Mucosa of rectum (tissue), 2 donors: ENCODE data around the gene TLE5.
A peak's percentile ranks its signal among the peaks of the same experiment; 100 is the strongest.

ENCODE experiments used
- H3K27ac ChIP-seq, 2 donors: one replicate each; pipeline ENCODE4 v1.7.0; 2013; ENCODE audit warnings: inconsistent platforms in 2 of 2, low read depth in 2 of 2, low read length in 2 of 2
- H3K27me3 ChIP-seq, 2 donors: one replicate each; pipeline ENCODE4 v1.7.0; 2013; ENCODE audit warnings: low read length in 2 of 2; ENCODE audit not compliant: control insufficient read depth in 2 of 2, insufficient read depth in 2 of 2
- H3K36me3 ChIP-seq, 2 donors: one replicate each; pipeline ENCODE4 v1.7.0; 2013; ENCODE audit warnings: low read length in 2 of 2; ENCODE audit not compliant: control insufficient read depth in 2 of 2, insufficient read depth in 2 of 2
- H3K4me1 ChIP-seq, 2 donors: one replicate each; pipeline ENCODE4 v1.7.0; 2013; ENCODE audit warnings: low read length in 2 of 2, mild to moderate bottlenecking in 1 of 2; ENCODE audit not compliant: control insufficient read depth in 2 of 2, insufficient read depth in 2 of 2
- H3K4me3 ChIP-seq, 2 donors: one replicate each; pipeline ENCODE4 v1.7.0; 2013; ENCODE audit warnings: low read length in 2 of 2
- H3K9ac ChIP-seq, 2 donors: one replicate each; pipeline ENCODE4 v1.7.0; 2013; ENCODE audit warnings: low read length in 2 of 2, low read depth in 1 of 2, mild to moderate bottlenecking in 1 of 2
- H3K9me3 ChIP-seq, 2 donors: one replicate each; pipeline ENCODE4 v1.7.0; 2013; ENCODE audit warnings: low read length in 2 of 2; ENCODE audit not compliant: control insufficient read depth in 2 of 2
- donor health status: healthy.
- donor health status: Normal muscosa, but diverticular disease.

TLE5 gene

DNA sequence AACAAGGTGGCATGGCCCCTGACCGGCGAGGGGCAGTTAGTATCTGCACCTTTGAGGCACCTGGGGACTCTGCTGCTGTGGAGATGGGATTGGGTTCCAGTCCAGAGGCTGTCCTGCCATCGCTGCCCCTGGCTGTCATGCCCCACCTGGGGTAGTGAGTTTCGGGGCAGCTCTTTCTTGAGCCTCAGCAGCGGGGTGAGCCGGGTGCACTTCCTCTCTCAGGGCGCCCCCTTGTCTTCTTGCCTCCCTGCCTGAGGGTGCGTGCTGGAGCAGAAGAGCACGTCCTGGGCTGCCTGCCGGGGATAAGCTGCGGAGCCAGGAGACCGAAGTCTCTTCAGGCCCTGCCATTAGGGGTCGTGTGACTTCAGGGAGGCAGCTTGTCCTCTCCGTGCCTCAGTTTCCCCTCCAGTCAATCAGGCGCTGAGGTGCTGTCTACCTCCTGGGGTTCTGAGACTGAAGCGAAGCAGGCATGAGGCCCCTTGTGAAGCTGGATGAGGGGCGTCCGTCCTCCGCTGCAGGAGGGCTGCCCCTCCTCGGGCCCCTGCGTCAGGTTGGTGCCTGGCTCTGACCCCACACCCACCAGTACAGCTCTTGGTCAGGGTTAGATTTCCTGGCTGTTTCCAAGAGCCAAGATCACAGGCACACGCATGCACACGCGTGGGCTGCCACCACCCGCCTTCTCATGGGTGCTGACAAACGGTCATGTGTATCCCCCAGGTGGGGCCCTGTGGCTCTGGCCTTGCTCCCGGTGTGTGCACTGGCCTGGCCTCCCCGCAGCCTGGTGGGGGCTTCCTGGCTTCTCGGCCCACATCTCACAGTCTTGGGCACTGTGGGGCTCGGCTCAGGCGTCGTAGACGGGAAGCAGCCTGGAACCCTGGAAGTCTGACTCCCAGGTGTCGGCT is 40.2 kb upstream of the TLE5 start:
- Histone ChIP-seq H3K4me3 (no peak overlapping the region), H3K9me3 (no peaks in the 10 kb centered on the region), H3K4me1 (peaks cover 53 to 68% of the 10 kb centered on the region in 2 donors), H3K27ac (no peak overlapping the region), H3K27me3 (peaks cover 0 to 2% of the 10 kb centered on the region in 2 donors), H3K36me3 (peaks cover 0 to 5% of the 10 kb centered on the region in 2 donors), H3K9ac (no peak overlapping the region)

- H3K36me3 ChIP-seq: peaks cover 0 to 4% of the 10 kb centered on the region in 2 donors
- H3K4me3 ChIP-seq: no peak overlapping the region
- no peak overlapping the region for H3K9ac ChIP-seq
- no peaks in the 10 kb centered on the region for H3K9me3 ChIP-seq
- H3K27me3 ChIP-seq: peaks cover 0 to 2% of the 10 kb centered on the region in 2 donors
- no peak overlapping the region for H3K27ac ChIP-seq
- H3K4me1 ChIP-seq: peaks cover 59 to 69% of the 10 kb centered on the region in 2 donors
Measured at GRCh38 chr19:3100747-3101730, 38.7 kb upstream of the TLE5 start.

- peaks cover 0 to 2% of the 10 kb centered on the region in 2 donors for H3K27me3 ChIP-seq
Measured at GRCh38 chr19:3100331-3100730, 38.0 kb upstream of the TLE5 start.

GRCh38 chr19:3099347-3100145 is 37.3 kb upstream of the TLE5 start:
- H3K9ac ChIP-seq: peak overlapping the region in 1 of 2 donors; percentile 99
- peaks cover 0 to 2% of the 10 kb centered on the region in 2 donors for H3K27me3 ChIP-seq
- no peak overlapping the region for H3K27ac ChIP-seq
- peaks cover 62 to 68% of the 10 kb centered on the region in 2 donors for H3K4me1 ChIP-seq
- no peak overlapping the region for H3K4me3 ChIP-seq
- H3K9me3 ChIP-seq: no peaks in the 10 kb centered on the region
- H3K36me3 ChIP-seq: peaks cover 0 to 4% of the 10 kb centered on the region in 2 donors

More at GRCh38 chr19:3100331-3100730, 38.0 kb upstream of the TLE5 start:
- H3K4me3 ChIP-seq: no peak overlapping the region
- no peak overlapping the region for H3K9ac ChIP-seq
- H3K27ac ChIP-seq: no peak overlapping the region
- no peaks in the 10 kb centered on the region for H3K9me3 ChIP-seq
- H3K4me1 ChIP-seq: peaks cover 57 to 69% of the 10 kb centered on the region in 2 donors
- peaks cover 0 to 4% of the 10 kb centered on the region in 2 donors for H3K36me3 ChIP-seq

GRCh38 chr19:3098515-3099346 is 36.4 kb upstream of the TLE5 start:
- Histone ChIP-seq H3K4me3 (peak overlapping the region; percentile 82 to 89), H3K36me3 (peaks cover 0 to 4% of the 10 kb centered on the region in 2 donors), H3K9ac (peak overlapping the region; percentile 77 to 99), H3K27me3 (peaks cover 0 to 2% of the 10 kb centered on the region in 2 donors), H3K27ac (peak overlapping the region; percentile 86 to 89), H3K9me3 (no peaks in the 10 kb centered on the region), H3K4me1 (peaks cover 55 to 60% of the 10 kb centered on the region in 2 donors)

GRCh38 chr19:3098141-3098514 is 35.8 kb upstream of the TLE5 start:
- Histone ChIP-seq H3K36me3 (peaks cover 0 to 4% of the 10 kb centered on the region in 2 donors), H3K9ac (peak overlapping the region; percentile 77 to 99), H3K4me1 (peaks cover 52 to 59% of the 10 kb centered on the region in 2 donors), H3K27me3 (peaks cover 0 to 2% of the 10 kb centered on the region in 2 donors), H3K4me3 (peak overlapping the region; percentile 82 to 89), H3K9me3 (no peaks in the 10 kb centered on the region), H3K27ac (peak overlapping the region; percentile 86 to 89)

DNA sequence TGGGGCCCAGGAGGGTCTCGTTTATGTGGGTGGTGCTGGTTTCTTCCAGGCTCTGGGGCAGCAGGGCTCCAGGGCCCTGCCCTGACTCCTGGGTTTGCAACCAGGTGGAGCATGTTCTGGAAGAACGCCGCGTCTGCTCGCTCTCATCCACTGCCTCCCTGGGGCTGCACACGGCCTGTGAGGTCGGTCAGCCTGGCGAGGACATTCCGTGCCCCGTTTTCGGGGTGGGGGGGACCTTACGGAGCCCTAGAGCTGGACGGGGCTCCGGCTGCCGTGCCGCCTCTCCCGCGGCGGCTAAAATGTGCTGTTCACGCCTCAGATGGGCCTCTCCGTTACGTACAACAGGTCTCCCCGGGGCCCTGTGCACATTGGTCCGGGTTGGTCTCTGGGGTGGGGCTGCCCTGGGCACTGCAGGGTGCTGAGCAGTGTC is 35.2 kb upstream of the TLE5 start:
- Histone ChIP-seq H3K36me3 (peaks cover 0 to 4% of the 10 kb centered on the region in 2 donors), H3K27me3 (peaks cover 0 to 2% of the 10 kb centered on the region in 2 donors), H3K4me3 (peak overlapping the region; percentile 82 to 89), H3K27ac (peak overlapping the region; percentile 86 to 89), H3K9me3 (no peaks in the 10 kb centered on the region), H3K4me1 (peaks cover 52 to 55% of the 10 kb centered on the region in 2 donors), H3K9ac (peak overlapping the region; percentile 95 to 99)

GRCh38 chr19:3096902-3097326 is 34.6 kb upstream of the TLE5 start:
- H3K36me3 ChIP-seq: peaks cover 0 to 4% of the 10 kb centered on the region in 2 donors
- H3K27me3 ChIP-seq: peaks cover 0 to 2% of the 10 kb centered on the region in 2 donors
- peak overlapping the region; percentile 95 to 99 for H3K9ac ChIP-seq
- H3K9me3 ChIP-seq: no peaks in the 10 kb centered on the region
- H3K4me3 ChIP-seq: peak overlapping the region; percentile 82 to 89
- peaks cover 49 to 51% of the 10 kb centered on the region in 2 donors for H3K4me1 ChIP-seq
- peak overlapping the region; percentile 86 to 89 for H3K27ac ChIP-seq
